Endodermal cell (in vitro differentiated cells): ENCODE data around the gene ECSIT. TPM values are rescaled to one million over a fixed set of nuclear protein-coding genes. Genes with fewer than 3 reads are reported as not detected.

ENCODE experiments used
- DNase-seq: peaks from one replicate; pipeline ENCODE4 v3.0.0-alpha.2; 2017
- H3K27ac ChIP-seq: 2 replicates; pipeline ENCODE4 v1.5.1; 2013; ENCODE audit warnings: mild to moderate bottlenecking, low read depth, low read length, moderate library complexity
- H3K27me3 ChIP-seq: 2 replicates; pipeline ENCODE4 v1.6.1; 2013; ENCODE audit warnings: mild to moderate bottlenecking, low read length, moderate library complexity; ENCODE audit not compliant: insufficient read depth, control insufficient read depth, poor library complexity, severe bottlenecking
- H3K36me3 ChIP-seq: 2 replicates; pipeline ENCODE4 v1.7.0; 2013; ENCODE audit warnings: mild to moderate bottlenecking, low read length, moderate library complexity; ENCODE audit not compliant: control insufficient read depth, insufficient read depth
- H3K4me1 ChIP-seq: one replicate; pipeline ENCODE4 v1.7.0; 2013; ENCODE audit warnings: low read length; ENCODE audit not compliant: control insufficient read depth, insufficient read depth
- H3K4me3 ChIP-seq: 2 replicates; pipeline ENCODE4 v1.5.1; 2013; ENCODE audit warnings: mild to moderate bottlenecking, low read length, moderate library complexity
- H3K9ac ChIP-seq: 2 replicates; pipeline ENCODE4 v1.6.1; 2013; ENCODE audit warnings: mild to moderate bottlenecking, low read length, moderate library complexity; ENCODE audit not compliant: poor library complexity, severe bottlenecking; ENCODE audit errors: extremely low read depth
- H3K9me3 ChIP-seq: 2 replicates; pipeline ENCODE4 v1.6.1; 2013; ENCODE audit warnings: mild to moderate bottlenecking, low read length, moderate library complexity; ENCODE audit not compliant: control insufficient read depth
- H3K27ac Mint-ChIP-seq: 2 replicates; pipeline ENCODE4 v1.8.0; 2020; ENCODE audit warnings: mixed read lengths
- H3K27me3 Mint-ChIP-seq: 2 replicates; pipeline ENCODE4 v1.8.0; 2021; ENCODE audit warnings: mild to moderate bottlenecking, mixed read lengths; ENCODE audit not compliant: insufficient read depth
- H3K36me3 Mint-ChIP-seq: 2 replicates; pipeline ENCODE4 v1.8.0; 2020; ENCODE audit warnings: low read depth, mixed read lengths
- H3K4me1 Mint-ChIP-seq: 2 replicates; pipeline ENCODE4 v1.8.0; 2020; ENCODE audit warnings: mixed read lengths
- H3K4me3 Mint-ChIP-seq: 2 replicates; pipeline ENCODE4 v1.8.0; 2020; ENCODE audit warnings: mild to moderate bottlenecking, moderate library complexity, mixed read lengths
- H3K9me3 Mint-ChIP-seq: 2 replicates; pipeline ENCODE4 v1.8.0; 2020; ENCODE audit warnings: mild to moderate bottlenecking, mixed read lengths
- CTCF ChIP-seq: fragments of 200-600 bp; sonication (generic); conservative IDR thresholded peaks from 2 replicates; pipeline ENCODE4 v1.5.0; 2021; ENCODE audit warnings: antibody characterized with exemption, mild to moderate bottlenecking
- WGBS, 2 experiments: methylation state at CpG; one replicate each; pipeline versions ENCODE4 v1.1.5 to v1.1.7; 2013; ENCODE audit warnings: missing lambda C conversion rate in 2 of 2, mixed read lengths in 1 of 2; ENCODE audit not compliant: insufficient coverage in 1 of 2, insufficient read length in 1 of 2; 5-methylcytosine and 5-hydroxymethylcytosine counted together
- total RNA-seq, 2 donors: library from RNA; stranded (reverse); fragmentation: NEBNext Ultra II Directional in 1 of 2; extraction: Animal tissue kit (Norgen Biotek cat#: 25700) in 1 of 2; gene quantifications; 2 replicates in 1 of 2; 3 replicates in 1 of 2; pipeline ENCODE4 v1.2.1, GENCODE V29; 2021

Gene ECSIT
- total RNA-seq, 2 donors from 2014 or later, result 24.7 to 26.2 TPM

GRCh38 chr19:11555246-11555645, 26.3 kb upstream of the ECSIT start:
- TF ChIP-seq CTCF, result no peak
- DNase-seq, result no peak
- H3K4me1 Mint-ChIP-seq, result peaks cover 8% of the 10 kb centered on the region
- H3K27ac ChIP-seq, result no peak overlapping the region
- WGBS, 2 experiments, result 90 to 96% methylated on average over 4 to 6 of the region's 6 CpGs
- H3K4me1 ChIP-seq, result no peaks in the 10 kb centered on the region
- H3K9me3 Mint-ChIP-seq, result no peaks in the 10 kb centered on the region
- no peak overlapping the region for H3K4me3 ChIP-seq
- peaks cover 19% of the 10 kb centered on the region for H3K36me3 Mint-ChIP-seq
- H3K27ac Mint-ChIP-seq, result no peak overlapping the region
- no peaks in the 10 kb centered on the region for H3K9me3 ChIP-seq
- no peaks in the 10 kb centered on the region for H3K27me3 ChIP-seq
- H3K9ac ChIP-seq, result no peak overlapping the region
- no peak overlapping the region for H3K4me3 Mint-ChIP-seq
- H3K36me3 ChIP-seq, result peaks cover 37% of the 10 kb centered on the region
- H3K27me3 Mint-ChIP-seq, result no peaks in the 10 kb centered on the region

GRCh38 chr19:11554160-11554559, 25.2 kb upstream of the ECSIT start:
- no peaks in the 10 kb centered on the region for H3K27me3 ChIP-seq
- 94 to 98% methylated on average over 7 to 12 of the region's 12 CpGs for WGBS, 2 experiments

GRCh38 chr19:11552666-11553372, 23.9 kb upstream of the ECSIT start:
- Mint-ChIP-seq H3K4me3 (no peak overlapping the region), H3K27ac (no peak overlapping the region), H3K4me1 (peaks cover 1% of the 10 kb centered on the region), H3K27me3 (no peaks in the 10 kb centered on the region), H3K36me3 (peaks cover 25% of the 10 kb centered on the region), H3K9me3 (no peaks in the 10 kb centered on the region)
- no peak overlapping the region for H3K27ac ChIP-seq
- peaks cover 51% of the 10 kb centered on the region for H3K36me3 ChIP-seq
- no peaks in the 10 kb centered on the region for H3K9me3 ChIP-seq
- no peak for DNase-seq
- TF ChIP-seq CTCF, result no peak
- H3K4me1 ChIP-seq, result no peaks in the 10 kb centered on the region
- H3K4me3 ChIP-seq, result no peak overlapping the region
- no peak overlapping the region for H3K9ac ChIP-seq
- H3K27me3 ChIP-seq, result no peaks in the 10 kb centered on the region
- WGBS, 2 experiments, result 94 to 95% methylated on average over 12 to 20 of the region's 20 CpGs

More at GRCh38 chr19:11554160-11554559, 25.2 kb upstream of the ECSIT start:
- Mint-ChIP-seq H3K27me3 (no peaks in the 10 kb centered on the region), H3K9me3 (no peaks in the 10 kb centered on the region), H3K27ac (no peak overlapping the region), H3K4me3 (no peak overlapping the region), H3K36me3 (peaks cover 21% of the 10 kb centered on the region), H3K4me1 (peaks cover 6% of the 10 kb centered on the region)
- H3K4me3 ChIP-seq, result no peak overlapping the region
- H3K9me3 ChIP-seq, result no peaks in the 10 kb centered on the region
- TF ChIP-seq CTCF, result no peak
- no peaks in the 10 kb centered on the region for H3K4me1 ChIP-seq
- no peak overlapping the region for H3K9ac ChIP-seq
- DNase-seq, result no peak
- H3K36me3 ChIP-seq, result peaks cover 44% of the 10 kb centered on the region
- H3K27ac ChIP-seq, result no peak overlapping the region
